Body of pancreas (tissue), 4 donors: ENCODE measurements around the gene GRID2.

Experiments
- CTCF ChIP-seq, 7 experiments: fragments of 450-650 bp in 4 of 7; fragments of 200-600 bp in 3 of 7; sonication (generic) in 3 of 7; IDR thresholded peaks; one replicate each; pipeline ENCODE4 v1.5.1; 2016 to 2019; ENCODE audit warnings: antibody characterized with exemption in 7 of 7
- POLR2A ChIP-seq, 3 donors: fragments of 450-650 bp; IDR thresholded peaks; one replicate each; pipeline ENCODE4 v1.6.1; 2016; ENCODE audit warnings: antibody characterized with exemption in 3 of 3, mild to moderate bottlenecking in 2 of 3

DNA sequence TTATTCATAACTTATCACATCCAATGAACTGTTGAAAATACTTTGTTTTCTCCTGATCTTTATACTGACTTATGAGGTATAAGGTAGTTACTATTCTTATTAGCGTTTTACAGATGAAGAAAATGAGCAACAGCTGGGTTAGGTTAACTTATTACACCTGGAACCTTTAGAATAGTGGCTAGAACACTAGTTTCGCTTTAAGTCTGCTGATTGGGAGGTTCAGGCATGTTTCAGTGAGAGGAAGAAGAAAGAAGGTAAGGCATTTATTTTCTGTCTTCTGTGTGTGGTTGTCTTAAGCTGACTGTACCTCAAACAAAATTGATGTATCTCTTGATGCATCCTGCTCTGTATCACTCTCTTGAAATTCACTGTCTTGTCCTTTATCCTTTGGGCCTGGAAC is 302.5 kb downstream of the GRID2 start:
- TF ChIP-seq CTCF (IDR thresholded peaks at IDR 0.05) (no peak), POLR2A (IDR thresholded peaks at IDR 0.05) (no peak)
